Bronchial epithelial cell (primary cell): ENCODE measurements around the gene HRG. TPM values are rescaled to one million over a fixed set of nuclear protein-coding genes. Genes with fewer than 3 reads are reported as not detected.

Experiments
- DNase-seq: peaks from one replicate; pipeline ENCODE4 v3.0.0-alpha.2; 2010; ENCODE audit warnings: low read depth
- FAIRE-seq: peaks from 2 replicates; lab custom pipeline; 2011; peaks lifted over from hg19 to GRCh38; lab: Jason Lieb, UNC
- H3K27me3 ChIP-seq: 2 replicates; pipeline ENCODE4 v1.5.1; 2011; ENCODE audit warnings: low read length; ENCODE audit not compliant: control insufficient read depth, insufficient read depth
- H3K36me3 ChIP-seq: 2 replicates; pipeline ENCODE4 v1.5.1; 2011; ENCODE audit warnings: low read length; ENCODE audit not compliant: control insufficient read depth, insufficient read depth
- H3K4me3 ChIP-seq: 2 replicates; pipeline ENCODE4 v1.5.1; 2011; ENCODE audit warnings: mild to moderate bottlenecking, low read depth, low read length, control low read depth
- total RNA-seq: library from RNA; depleted of rRNA; stranded (reverse); fragments of >200 nt; gene quantifications from 2 replicates; pipeline ENCODE4 v1.2.1, GENCODE V29; 2014
- TF ChIP-seq, protein P1 (sequence below): IDR thresholded peaks from 2 replicates; pipeline ENCODE4 v1.5.1; 2011; ENCODE audit warnings: mild to moderate bottlenecking, moderate library complexity, low read length, control low read depth, inconsistent platforms; ENCODE audit not compliant: insufficient read depth, severe bottlenecking

The HRG gene, protein sequence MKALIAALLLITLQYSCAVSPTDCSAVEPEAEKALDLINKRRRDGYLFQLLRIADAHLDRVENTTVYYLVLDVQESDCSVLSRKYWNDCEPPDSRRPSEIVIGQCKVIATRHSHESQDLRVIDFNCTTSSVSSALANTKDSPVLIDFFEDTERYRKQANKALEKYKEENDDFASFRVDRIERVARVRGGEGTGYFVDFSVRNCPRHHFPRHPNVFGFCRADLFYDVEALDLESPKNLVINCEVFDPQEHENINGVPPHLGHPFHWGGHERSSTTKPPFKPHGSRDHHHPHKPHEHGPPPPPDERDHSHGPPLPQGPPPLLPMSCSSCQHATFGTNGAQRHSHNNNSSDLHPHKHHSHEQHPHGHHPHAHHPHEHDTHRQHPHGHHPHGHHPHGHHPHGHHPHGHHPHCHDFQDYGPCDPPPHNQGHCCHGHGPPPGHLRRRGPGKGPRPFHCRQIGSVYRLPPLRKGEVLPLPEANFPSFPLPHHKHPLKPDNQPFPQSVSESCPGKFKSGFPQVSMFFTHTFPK
- not detected in 2 replicates for total RNA-seq

DNA sequence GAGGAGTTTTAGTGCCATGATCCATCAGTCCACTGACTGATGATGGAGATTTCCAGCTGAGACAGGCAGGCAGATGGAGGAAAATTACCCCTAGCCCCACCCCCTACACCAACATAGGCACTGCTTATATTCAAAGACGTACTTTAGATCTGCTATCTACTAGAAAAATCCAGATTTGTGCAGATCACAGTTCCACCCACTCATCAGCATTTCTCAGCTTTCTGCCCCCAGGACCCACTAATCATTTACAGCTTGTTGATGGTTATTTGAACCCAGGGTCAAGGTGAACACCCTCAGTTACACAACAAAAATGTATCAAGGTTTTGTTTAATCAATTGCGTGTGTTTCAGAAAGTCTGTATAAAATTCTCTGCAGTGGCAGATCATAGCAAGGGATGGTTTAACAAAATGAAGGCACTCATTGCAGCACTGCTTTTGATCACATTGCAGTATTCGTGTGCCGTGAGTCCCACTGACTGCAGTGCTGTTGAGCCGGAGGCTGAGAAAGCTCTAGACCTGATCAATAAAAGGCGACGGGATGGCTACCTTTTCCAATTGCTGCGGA, at the start of gene HRG:
TSS of gene HRG (plus strand) at position 390 of the 564 bp plus-strand sequence. CDS start at position 408, 18 bp downstream.
- FAIRE-seq (no peak), DNase-seq (no peak)
- Histone ChIP-seq H3K36me3 (no peaks in the 10 kb centered on the region), H3K27me3 (no peaks in the 10 kb centered on the region), H3K4me3 (no peak within 1 kb of the TSS)
- TF ChIP-seq, protein P1, sequence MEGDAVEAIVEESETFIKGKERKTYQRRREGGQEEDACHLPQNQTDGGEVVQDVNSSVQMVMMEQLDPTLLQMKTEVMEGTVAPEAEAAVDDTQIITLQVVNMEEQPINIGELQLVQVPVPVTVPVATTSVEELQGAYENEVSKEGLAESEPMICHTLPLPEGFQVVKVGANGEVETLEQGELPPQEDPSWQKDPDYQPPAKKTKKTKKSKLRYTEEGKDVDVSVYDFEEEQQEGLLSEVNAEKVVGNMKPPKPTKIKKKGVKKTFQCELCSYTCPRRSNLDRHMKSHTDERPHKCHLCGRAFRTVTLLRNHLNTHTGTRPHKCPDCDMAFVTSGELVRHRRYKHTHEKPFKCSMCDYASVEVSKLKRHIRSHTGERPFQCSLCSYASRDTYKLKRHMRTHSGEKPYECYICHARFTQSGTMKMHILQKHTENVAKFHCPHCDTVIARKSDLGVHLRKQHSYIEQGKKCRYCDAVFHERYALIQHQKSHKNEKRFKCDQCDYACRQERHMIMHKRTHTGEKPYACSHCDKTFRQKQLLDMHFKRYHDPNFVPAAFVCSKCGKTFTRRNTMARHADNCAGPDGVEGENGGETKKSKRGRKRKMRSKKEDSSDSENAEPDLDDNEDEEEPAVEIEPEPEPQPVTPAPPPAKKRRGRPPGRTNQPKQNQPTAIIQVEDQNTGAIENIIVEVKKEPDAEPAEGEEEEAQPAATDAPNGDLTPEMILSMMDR, result no peak

DNA sequence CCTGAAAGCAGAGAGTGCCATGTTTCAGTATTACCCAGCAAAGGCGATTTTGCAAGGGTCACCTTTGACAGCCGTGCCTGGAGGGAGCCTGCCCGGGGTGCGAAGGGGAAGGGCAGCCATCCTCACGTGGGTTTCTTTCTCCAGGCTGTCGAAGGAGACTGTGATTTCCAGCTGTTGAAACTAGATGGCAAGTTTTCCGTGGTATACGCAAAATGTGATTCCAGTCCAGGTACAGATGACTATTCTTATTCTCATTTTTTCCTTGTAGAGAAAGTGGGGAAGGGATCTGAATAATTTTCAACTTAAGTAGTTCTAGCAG, 49.6 kb upstream of the HRG start:
- no peaks in the 10 kb centered on the region for H3K27me3 ChIP-seq
- TF ChIP-seq, protein P1, result no peak
- FAIRE-seq (no peak), DNase-seq (no peak)
- no peaks in the 10 kb centered on the region for H3K36me3 ChIP-seq
- no peak overlapping the region for H3K4me3 ChIP-seq

DNA sequence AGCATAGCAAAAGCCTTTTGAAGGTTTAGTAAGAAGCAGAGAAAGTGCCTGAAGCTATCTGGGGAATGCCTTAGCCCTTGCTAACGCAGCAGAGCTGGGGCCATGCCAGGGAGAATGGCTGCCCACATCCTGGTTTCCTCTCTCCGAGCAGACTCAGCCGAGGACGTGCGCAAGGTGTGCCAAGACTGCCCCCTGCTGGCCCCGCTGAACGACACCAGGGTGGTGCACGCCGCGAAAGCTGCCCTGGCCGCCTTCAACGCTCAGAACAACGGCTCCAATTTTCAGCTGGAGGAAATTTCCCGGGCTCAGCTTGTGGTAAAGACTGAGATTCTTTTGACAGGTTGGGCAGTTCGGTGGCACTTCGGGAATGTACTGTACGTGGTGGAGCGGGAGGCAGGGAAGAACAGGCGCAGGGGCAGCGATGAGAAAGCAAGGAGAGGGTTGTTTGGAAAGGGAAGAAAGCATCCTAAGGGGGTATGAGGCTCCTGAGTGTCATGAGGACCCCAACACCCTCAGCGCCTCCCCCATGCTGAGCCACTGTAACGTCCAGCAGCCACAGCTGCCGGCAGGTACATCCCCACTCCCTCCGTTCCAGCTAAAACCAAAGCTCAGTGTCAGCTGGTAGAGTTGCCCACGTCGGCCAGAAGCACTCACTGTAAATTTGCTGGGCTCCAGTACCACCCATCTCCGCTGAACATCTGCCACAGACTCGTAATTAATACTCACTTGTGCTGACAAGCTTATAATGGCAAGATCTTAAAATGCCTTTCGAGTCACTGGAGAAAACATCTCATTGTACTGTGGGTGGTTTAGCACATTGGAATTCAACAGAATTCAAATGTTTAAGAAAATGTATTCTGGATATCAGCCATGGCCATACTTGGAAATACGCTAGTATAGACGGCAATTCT, 48.5 kb upstream of the HRG start:
- TF ChIP-seq, protein P1, result peak; percentile 96
- peak; percentile 81 for FAIRE-seq
- Histone ChIP-seq H3K4me3 (peak overlapping the region; percentile 19), H3K27me3 (no peaks in the 10 kb centered on the region), H3K36me3 (no peaks in the 10 kb centered on the region)
- peak; percentile 98 for DNase-seq

DNA sequence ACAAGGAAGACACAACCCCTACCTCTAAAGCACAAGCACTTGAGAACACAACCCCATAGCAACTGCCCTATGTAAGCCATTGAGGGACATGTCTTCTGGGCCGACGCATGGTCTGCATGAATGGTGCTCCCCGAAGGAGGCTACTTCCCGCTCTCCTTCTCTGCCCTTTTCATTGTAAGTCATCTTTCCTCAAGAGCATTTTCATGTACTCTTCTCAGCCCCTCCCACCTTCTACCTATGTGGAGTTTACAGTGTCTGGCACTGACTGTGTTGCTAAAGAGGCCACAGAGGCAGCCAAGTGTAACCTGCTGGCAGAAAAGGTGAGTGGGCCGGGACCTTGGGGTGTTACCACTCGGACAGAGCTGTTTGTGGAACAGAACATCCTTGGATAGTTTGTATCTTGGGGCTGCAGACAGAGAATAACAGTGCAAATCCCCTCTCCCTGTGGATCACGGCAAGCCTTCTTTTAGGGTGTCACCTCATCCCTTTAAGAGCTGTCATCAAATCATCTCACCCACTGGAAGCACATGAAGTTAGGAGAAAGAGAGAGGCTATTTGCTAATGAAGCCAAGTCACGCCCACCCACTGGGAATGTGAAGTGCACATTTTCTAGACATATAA, 47.4 kb upstream of the HRG start:
- FAIRE-seq (no peak), DNase-seq (no peak)
- TF ChIP-seq, protein P1, result no peak
- Histone ChIP-seq H3K4me3 (no peak overlapping the region), H3K36me3 (no peaks in the 10 kb centered on the region), H3K27me3 (no peaks in the 10 kb centered on the region)

DNA sequence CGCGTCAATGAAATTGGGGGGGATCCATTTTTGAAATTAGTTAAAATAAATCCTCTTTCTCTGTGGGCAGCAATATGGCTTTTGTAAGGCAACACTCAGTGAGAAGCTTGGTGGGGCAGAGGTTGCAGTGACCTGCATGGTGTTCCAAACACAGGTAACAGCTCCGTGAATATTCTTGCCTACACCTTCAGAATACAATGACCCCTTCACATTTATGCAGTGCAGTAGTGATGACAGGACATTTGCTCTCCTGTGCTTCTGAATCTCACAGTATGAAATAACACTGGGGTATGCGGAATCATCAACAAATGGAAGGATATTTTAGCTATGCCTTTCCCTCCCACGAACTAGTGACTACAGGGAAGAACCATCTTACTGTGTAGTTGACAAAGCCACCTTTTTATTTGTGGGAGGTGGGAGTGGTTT, 46.0 kb upstream of the HRG start:
- no peaks in the 10 kb centered on the region for H3K27me3 ChIP-seq
- TF ChIP-seq, protein P1, result no peak
- no peaks in the 10 kb centered on the region for H3K36me3 ChIP-seq
- H3K4me3 ChIP-seq, result no peak overlapping the region
- FAIRE-seq, result no peak
- no peak for DNase-seq
